Measurements from ENCODE around the gene SLC8A1.

Gene SLC8A1

DNA sequence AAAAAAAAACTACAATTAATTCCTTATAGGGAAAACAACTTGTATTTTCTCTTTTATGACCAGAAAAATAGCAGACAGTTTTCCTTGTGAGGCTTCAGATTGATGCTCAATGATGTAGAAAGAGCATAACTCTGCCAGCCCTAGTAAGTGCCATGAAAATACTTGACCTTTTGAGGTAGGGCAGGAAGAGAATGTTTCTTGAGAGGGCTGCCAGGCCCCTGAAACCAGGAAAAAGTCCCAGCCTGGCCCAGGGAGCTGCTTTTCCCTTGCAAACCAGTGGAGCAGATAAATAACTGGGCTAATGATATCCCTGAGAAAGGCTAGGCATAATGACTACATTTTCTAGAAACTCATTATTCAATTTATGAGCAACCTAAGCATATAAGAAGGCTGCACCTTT, 126.8 kb downstream of the SLC8A1 start:
- DNase-seq (ENCODE audit: low read depth), result no peak
- no peak overlapping the region for H3K4me3 ChIP-seq (ENCODE audit: low read depth, low read length)
- TF ChIP-seq CTCF (IDR thresholded peaks at IDR 0.05; ENCODE audit: low read depth, low read length, missing control alignments), result no peak

- no peak for DNase-seq (ENCODE audit: low read depth)
- TF ChIP-seq CTCF (IDR thresholded peaks at IDR 0.05; ENCODE audit: low read depth, low read length, missing control alignments), result no peak
- H3K4me3 ChIP-seq (ENCODE audit: low read depth, low read length), result no peak overlapping the region
Measured at GRCh38 chr2:40324656-40325055, 127.2 kb downstream of the SLC8A1 start.

DNA sequence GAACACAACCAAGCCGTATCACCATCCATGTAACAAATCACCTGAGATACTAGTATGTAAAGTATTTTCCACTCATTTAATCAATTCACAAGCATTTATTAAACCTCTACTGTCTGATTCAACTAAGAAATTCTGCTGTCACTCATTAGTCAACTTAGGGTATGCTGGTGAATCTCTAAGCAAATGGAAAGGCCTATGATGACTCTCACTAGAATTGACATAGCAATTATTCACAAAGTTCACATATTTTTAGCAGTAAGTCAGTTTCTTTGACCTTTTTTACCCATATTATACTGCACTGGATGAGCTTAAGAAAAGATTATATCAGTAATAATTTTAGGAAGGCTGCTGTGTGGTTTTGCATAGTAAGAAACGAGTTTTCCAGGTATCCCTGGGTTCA, 130.1 kb downstream of the SLC8A1 start:
- no peak for TF ChIP-seq CTCF (IDR thresholded peaks at IDR 0.05; ENCODE audit: low read depth, low read length, missing control alignments)
- no peak for DNase-seq (ENCODE audit: low read depth)
- H3K4me3 ChIP-seq (ENCODE audit: low read depth, low read length), result no peak overlapping the region

GRCh38 chr2:40321016-40321623, 130.8 kb downstream of the SLC8A1 start:
- DNase-seq (ENCODE audit: low read depth), result no peak
- no peak overlapping the region for H3K4me3 ChIP-seq (ENCODE audit: low read depth, low read length)
- no peak for TF ChIP-seq CTCF (IDR thresholded peaks at IDR 0.05; ENCODE audit: low read depth, low read length, missing control alignments)

- H3K4me3 ChIP-seq (ENCODE audit: low read depth, low read length), result no peak overlapping the region
- DNase-seq (ENCODE audit: low read depth), result no peak
- no peak for TF ChIP-seq CTCF (IDR thresholded peaks at IDR 0.05; ENCODE audit: low read depth, low read length, missing control alignments)
Measured at GRCh38 chr2:40318921-40319320, 133.0 kb downstream of the SLC8A1 start.

DNA sequence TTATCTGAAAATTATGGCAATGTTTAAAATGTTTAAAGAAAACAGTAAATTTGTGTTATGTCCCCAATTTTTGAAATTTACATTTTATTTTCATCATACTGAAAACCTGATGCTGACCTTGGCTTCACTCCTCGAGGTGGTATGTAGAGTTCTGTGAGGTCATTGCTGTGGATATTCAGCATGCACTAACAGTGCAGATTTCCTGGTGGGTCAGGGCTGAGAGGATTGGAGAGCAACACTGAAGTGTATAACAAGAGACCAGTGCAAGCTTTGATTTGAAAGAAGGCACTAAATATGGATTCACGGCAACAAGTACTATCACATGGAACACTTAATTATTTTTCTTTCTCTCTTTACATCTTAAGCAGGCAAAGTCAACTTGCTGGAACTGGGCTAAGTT, 134.1 kb downstream of the SLC8A1 start:
- no peak for DNase-seq (ENCODE audit: low read depth)
- no peak overlapping the region for H3K4me3 ChIP-seq (ENCODE audit: low read depth, low read length)
- TF ChIP-seq CTCF (IDR thresholded peaks at IDR 0.05; ENCODE audit: low read depth, low read length, missing control alignments), result no peak

GRCh38 chr2:40317046-40317445, 134.8 kb downstream of the SLC8A1 start:
- H3K4me3 ChIP-seq (ENCODE audit: low read depth, low read length), result no peak overlapping the region
- no peak for TF ChIP-seq CTCF (IDR thresholded peaks at IDR 0.05; ENCODE audit: low read depth, low read length, missing control alignments)
- no peak for DNase-seq (ENCODE audit: low read depth)

Measured in GM12864 (cell line).